Measurements from ENCODE around the gene LTB4R. TPM values are rescaled to one million over a fixed set of nuclear protein-coding genes. Genes with fewer than 3 reads are reported as not detected.

LTB4R gene
- 10.5 and 15.5 TPM in 2 replicates for total RNA-seq (2014; rRNA removed; shearing (Covaris generic))

GRCh38 chr14:24310646-24311604 is at the start of gene LTB4R:
LTB4R (plus strand) TSS chr14:24311502; CDS start chr14:24315652, 4,150 bp downstream.

GRCh38 chr14:24262821-24263733 is 48.2 kb upstream of the LTB4R start, which contains the start of gene TGM1:
TGM1 (minus strand) TSS chr14:24263177; CDS start chr14:24262352, 825 bp downstream.

GRCh38 chr14:24271134-24271833 is 40.0 kb upstream of the LTB4R start, which contains the start of gene RABGGTA:
RABGGTA (minus strand) TSS chr14:24271597; CDS start chr14:24271115, 482 bp downstream.

DNA sequence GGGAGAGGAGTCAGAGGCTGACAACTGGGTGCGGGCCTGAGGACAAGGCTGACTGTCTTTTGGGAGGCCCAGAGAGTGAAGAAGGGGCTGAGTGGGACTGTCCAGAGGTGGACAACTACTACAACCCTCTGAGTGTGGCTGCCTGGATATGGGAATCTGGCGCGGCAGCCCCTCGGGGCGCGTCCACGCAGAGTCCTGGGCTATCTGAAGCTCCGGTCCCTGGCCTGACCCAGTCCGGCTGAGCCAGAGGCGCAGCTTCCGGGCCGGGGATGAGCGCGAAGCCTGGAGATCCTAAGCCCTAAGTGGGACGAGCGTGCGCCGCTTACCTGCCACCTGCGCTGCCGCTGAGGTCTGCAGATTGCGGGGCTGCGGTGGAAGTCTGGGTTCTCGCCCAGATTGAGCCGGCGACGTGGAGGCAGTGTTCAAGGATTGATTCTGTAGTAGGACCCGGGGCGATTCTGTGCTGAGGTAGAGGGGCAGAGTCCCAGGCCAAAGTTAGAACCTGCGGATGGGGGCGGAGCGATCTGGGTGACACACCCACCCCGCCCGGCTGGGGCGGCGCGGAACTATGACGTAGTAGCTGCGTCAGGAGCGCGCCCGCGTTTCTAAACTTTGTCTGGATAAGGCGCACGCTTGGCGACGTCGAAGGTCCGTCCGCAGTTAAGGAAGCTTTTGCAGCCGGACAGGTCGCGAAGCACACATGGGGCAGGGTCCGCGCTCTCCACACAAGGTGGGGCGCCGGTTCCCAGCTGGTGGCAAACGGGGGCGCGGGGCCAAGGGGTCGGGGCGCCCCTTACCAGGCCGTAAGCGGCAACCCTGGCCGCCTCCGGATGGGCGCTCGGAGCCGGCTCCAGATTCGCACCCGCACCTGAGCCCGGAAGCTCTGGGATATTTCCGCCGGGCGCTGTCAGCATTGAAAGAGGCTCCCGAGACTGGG is 11.8 kb upstream of the LTB4R start, which contains the start of the genes DHRS1 and NOP9:
Gene DHRS1, minus strand, starts transcription at position 526 of the 937 bp plus-strand sequence. CDS start 674 bp downstream, outside the sequence.
Gene NOP9, plus strand, starts transcription at position 596 of the 937 bp plus-strand sequence. Its CDS starts 105 bp downstream, at position 701.

GRCh38 chr14:24307575-24308341 is 3.5 kb upstream of the LTB4R start, which contains the start of gene CIDEB:
CIDEB (minus strand) TSS chr14:24307977; CDS start chr14:24307858, 119 bp downstream.

GRCh38 chr14:24309538-24310264 is 1.6 kb upstream of the LTB4R start, which contains the start of gene LTB4R2:
LTB4R2 (plus strand) TSS chr14:24310140; CDS start chr14:24310665, 525 bp downstream.

DNA sequence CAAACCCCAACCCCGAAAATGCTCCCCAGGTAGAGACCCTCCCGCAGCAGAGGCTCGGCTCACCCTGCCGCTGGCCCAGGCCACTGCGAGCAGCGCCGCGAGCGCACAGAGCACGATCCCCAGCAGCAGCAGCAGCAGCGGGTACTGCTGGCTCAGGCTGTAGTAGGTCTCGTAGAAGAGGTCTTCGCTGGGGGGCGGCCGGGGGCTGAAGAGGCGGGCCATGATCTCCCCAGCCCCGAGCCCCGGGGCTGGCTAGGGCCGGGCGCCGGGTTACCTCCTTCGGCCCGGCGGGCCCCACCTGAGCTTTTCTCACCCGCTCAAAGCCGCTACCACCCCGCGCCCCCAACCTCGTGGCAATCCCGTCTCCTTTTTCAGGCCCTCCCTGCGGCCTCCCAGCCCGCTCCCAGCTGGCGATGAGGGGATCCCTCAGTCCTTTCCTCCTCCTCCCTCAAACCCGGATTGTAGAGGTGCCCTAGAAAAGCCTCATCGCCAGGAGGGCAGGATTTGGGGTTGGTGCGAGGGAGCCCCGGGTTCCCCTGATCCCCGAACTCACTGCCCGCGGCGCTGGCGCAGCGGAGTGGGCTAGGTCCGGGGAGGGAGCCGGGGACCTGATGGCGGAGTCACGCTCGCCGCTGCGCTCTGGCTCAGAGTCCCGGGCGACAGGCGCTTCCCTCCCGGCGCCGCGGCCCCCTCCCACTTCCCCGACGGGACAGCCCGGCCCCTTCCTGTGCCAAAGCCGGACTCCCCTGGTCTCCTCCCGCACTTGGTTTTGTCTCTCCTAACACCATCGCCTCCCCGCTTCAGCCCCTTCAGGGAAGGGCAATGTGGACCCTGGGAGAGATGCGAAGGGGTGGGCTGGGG is 23.4 kb downstream of the LTB4R start, which contains the start of gene ADCY4:
Gene ADCY4, minus strand, starts transcription at position 641 of the 861 bp plus-strand sequence. Its CDS starts 419 bp downstream, at position 222.

GRCh38 chr14:24339284-24340151 is 28.2 kb downstream of the LTB4R start, which contains the start of gene RIPK3:
RIPK3 (minus strand) TSS chr14:24339991; CDS start chr14:24339826, 165 bp downstream.

Small RNAs within 50 kb of the gene (small RNA-seq; reads per million reads assigned to genes)
- not detected for gene RF00026

Other genes starting within 250 kb of the LTB4R start
- not detected in 2 replicates for gene CPNE6, start 239.9 kb upstream of the LTB4R start, total RNA-seq (2014; rRNA removed; shearing (Covaris generic))
- gene PCK2, start 217.2 kb upstream of the LTB4R start, total RNA-seq (2014; rRNA removed; shearing (Covaris generic)) = 50.4 and 54.3 TPM in 2 replicates
- 53.4 and 55.0 TPM in 2 replicates for gene DCAF11, start 196.7 kb upstream of the LTB4R start, total RNA-seq (2014; rRNA removed; shearing (Covaris generic))
- gene NRL, start 196.6 kb upstream of the LTB4R start, total RNA-seq (2014; rRNA removed; shearing (Covaris generic)) = 0.94 and 2.0 TPM in 2 replicates
- gene FITM1, start 180.8 kb upstream of the LTB4R start, total RNA-seq (2014; rRNA removed; shearing (Covaris generic)) = 0.37 TPM in 1 of 2 replicates, not detected in the other
- gene PSME1, start 175.3 kb upstream of the LTB4R start, total RNA-seq (2014; rRNA removed; shearing (Covaris generic)) = 156 and 194 TPM in 2 replicates
- 23.3 and 33.3 TPM in 2 replicates for gene EMC9, start 169.9 kb upstream of the LTB4R start, total RNA-seq (2014; rRNA removed; shearing (Covaris generic))
- gene PSME2, start 164.9 kb upstream of the LTB4R start, total RNA-seq (2014; rRNA removed; shearing (Covaris generic)) = 207 and 210 TPM in 2 replicates
- gene RNF31, start 164.0 kb upstream of the LTB4R start, total RNA-seq (2014; rRNA removed; shearing (Covaris generic)) = 66.8 and 79.3 TPM in 2 replicates
- gene IRF9, start 150.2 kb upstream of the LTB4R start, total RNA-seq (2014; rRNA removed; shearing (Covaris generic)) = 9.2 and 18.5 TPM in 2 replicates
- gene REC8, start 139.4 kb upstream of the LTB4R start, total RNA-seq (2014; rRNA removed; shearing (Covaris generic)) = 1.2 and 3.3 TPM in 2 replicates
- gene IPO4, start 122.7 kb upstream of the LTB4R start, total RNA-seq (2014; rRNA removed; shearing (Covaris generic)) = 129 and 134 TPM in 2 replicates
- 35.1 and 37.9 TPM in 2 replicates for gene TM9SF1, start 116.1 kb upstream of the LTB4R start, total RNA-seq (2014; rRNA removed; shearing (Covaris generic))
- gene TSSK4, start 105.8 kb upstream of the LTB4R start, total RNA-seq (2014; rRNA removed; shearing (Covaris generic)) = not detected in 2 replicates
- 40.5 and 45.6 TPM in 2 replicates for gene CHMP4A, start 98.0 kb upstream of the LTB4R start, total RNA-seq (2014; rRNA removed; shearing (Covaris generic))
- 13.8 and 20.6 TPM in 2 replicates for gene MDP1, start 95.4 kb upstream of the LTB4R start, total RNA-seq (2014; rRNA removed; shearing (Covaris generic))
- gene NEDD8, start 79.1 kb upstream of the LTB4R start, total RNA-seq (2014; rRNA removed; shearing (Covaris generic)) = 247 and 277 TPM in 2 replicates
- gene GMPR2, start 78.6 kb upstream of the LTB4R start, total RNA-seq (2014; rRNA removed; shearing (Covaris generic)) = 57.2 and 66.8 TPM in 2 replicates
- 27.6 and 27.8 TPM in 2 replicates for gene TINF2, start 68.9 kb upstream of the LTB4R start, total RNA-seq (2014; rRNA removed; shearing (Covaris generic))
- gene TGM1, start 48.3 kb upstream of the LTB4R start, total RNA-seq (2014; rRNA removed; shearing (Covaris generic)) = 0.49 and 1.1 TPM in 2 replicates
- 30.0 and 35.3 TPM in 2 replicates for gene RABGGTA, start 39.9 kb upstream of the LTB4R start, total RNA-seq (2014; rRNA removed; shearing (Covaris generic))
- gene DHRS1, start 11.7 kb upstream of the LTB4R start, total RNA-seq (2014; rRNA removed; shearing (Covaris generic)) = 7.5 and 8.2 TPM in 2 replicates
- 14.6 and 22.7 TPM in 2 replicates for gene NOP9, start 11.7 kb upstream of the LTB4R start, total RNA-seq (2014; rRNA removed; shearing (Covaris generic))
- gene CIDEB, start 3.5 kb upstream of the LTB4R start, total RNA-seq (2014; rRNA removed; shearing (Covaris generic)) = not detected in 2 replicates
- gene LTB4R2, start 1.4 kb upstream of the LTB4R start, total RNA-seq (2014; rRNA removed; shearing (Covaris generic)) = 11.0 and 14.6 TPM in 2 replicates
- not detected in 2 replicates for gene ADCY4, start 23.6 kb downstream of the LTB4R start, total RNA-seq (2014; rRNA removed; shearing (Covaris generic))
- gene RIPK3, start 28.5 kb downstream of the LTB4R start, total RNA-seq (2014; rRNA removed; shearing (Covaris generic)) = not detected in 2 replicates
- gene NFATC4, start 56.7 kb downstream of the LTB4R start, total RNA-seq (2014; rRNA removed; shearing (Covaris generic)) = 8.6 and 12.2 TPM in 2 replicates
- gene NYNRIN, start 87.5 kb downstream of the LTB4R start, total RNA-seq (2014; rRNA removed; shearing (Covaris generic)) = 0.23 and 0.37 TPM in 2 replicates
- 0.75 and 0.96 TPM in 2 replicates for gene CBLN3, start 118.2 kb downstream of the LTB4R start, total RNA-seq (2014; rRNA removed; shearing (Covaris generic))
- gene KHNYN, start 118.5 kb downstream of the LTB4R start, total RNA-seq (2014; rRNA removed; shearing (Covaris generic)) = 52.5 and 52.6 TPM in 2 replicates
- gene SDR39U1, start 131.3 kb downstream of the LTB4R start, total RNA-seq (2014; rRNA removed; shearing (Covaris generic)) = 21.4 and 22.5 TPM in 2 replicates
- not detected in 2 replicates for gene CMA1, start 196.8 kb downstream of the LTB4R start, total RNA-seq (2014; rRNA removed; shearing (Covaris generic))

All from A375 (cell line).